HG03469 (cell line): ENCODE measurements around the gene ZDHHC7.

Experiments used
- ATAC-seq: cut with Tn5 transposase; IDR thresholded peaks from one replicate; pipeline ENCODE4 v1.9.1; 2021; ENCODE audit warnings: mild to moderate bottlenecking, moderate library complexity, moderate number of reproducible peaks; ENCODE audit not compliant: unreplicated experiment

The ZDHHC7 gene

DNA sequence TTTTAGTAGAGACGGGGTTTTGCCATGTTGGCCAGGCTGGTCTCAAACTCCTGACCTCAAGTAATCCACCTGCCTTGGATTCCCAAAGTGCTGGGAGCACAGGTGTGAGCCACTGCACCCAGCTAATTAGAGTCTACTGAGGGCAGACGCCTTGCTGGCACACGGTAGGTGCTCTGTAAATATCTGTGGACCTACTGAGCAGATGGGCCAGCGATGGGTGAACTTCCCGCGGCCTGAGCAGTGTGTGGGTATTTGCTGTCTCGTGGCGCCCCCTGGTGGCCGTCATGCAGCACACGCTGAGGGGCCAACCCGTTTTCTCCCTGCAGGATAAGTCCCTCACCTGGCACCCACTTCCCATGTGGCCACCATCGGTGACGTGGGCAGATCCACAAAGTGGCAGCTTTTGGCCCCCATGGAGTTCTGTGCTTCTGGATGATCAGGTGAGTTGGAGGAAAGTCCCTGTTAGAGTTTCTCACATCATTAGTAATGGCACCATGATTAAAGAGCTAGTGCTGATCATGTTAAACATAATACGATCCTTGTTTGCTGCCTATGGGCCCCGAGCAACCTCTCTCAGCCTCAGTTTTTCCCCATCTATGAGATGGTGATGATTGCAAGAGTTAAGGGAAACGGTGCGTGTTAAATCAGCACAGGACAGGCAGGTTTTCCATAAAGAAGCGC, 40.7 kb downstream of the ZDHHC7 start:
- no peak for ATAC-seq

DNA sequence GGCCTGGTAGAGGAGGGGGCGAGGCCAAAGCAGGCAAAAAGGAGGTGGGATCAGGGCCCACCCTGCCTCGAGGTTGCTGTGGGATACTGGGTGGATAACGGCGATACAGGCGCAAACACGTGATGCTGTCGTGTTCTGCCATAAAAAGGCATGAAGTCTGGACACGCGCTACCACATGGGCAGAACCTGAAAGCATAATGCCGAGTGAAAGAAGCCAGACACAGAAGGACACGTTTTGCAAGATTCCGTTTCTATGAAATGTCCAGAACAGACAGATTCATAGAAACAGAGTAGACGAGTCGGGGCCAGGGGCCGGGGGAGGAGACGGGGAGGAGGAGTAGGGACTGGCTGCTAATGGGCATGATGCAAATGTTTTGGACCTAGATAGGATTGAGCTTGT, 43.5 kb downstream of the ZDHHC7 start:
- no peak for ATAC-seq

DNA sequence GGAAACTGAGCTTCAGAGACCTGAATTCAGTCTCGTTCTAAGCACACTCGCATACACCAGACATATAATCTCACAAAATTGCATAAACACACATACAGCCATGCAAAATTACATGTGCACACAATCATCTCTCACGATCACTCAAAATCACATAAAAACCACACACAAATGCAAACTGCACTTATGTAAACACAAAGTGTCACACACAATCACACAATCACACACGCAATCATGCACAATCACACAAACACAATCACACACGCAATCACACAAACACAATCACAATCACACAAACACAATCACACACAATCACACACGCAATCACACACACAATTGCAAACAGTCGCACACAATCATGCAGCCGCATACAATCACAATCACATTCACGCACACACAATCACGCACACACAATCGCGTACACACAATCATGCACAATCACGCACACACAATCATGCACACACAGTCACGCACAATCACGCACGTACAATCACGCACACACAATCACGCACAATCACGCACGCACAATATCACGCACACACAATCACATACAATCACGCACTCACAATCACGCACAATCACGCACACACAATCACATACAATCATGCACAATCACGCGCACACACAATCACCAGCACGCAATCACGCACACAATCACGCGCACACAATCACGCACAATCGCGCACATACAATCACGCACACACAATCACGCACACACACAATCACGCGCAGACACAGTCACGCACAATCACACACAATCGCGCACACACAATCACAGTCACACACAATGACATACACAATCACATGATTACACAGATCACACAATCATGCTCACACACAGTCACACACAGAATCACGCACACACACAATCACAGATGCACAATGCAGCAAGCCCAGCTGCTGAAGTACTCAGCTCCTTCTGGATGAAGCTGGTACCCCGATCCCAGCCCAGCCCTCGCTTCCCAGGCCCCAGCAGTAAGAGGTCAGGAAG, 45.6 kb downstream of the ZDHHC7 start:
- no peak for ATAC-seq

DNA sequence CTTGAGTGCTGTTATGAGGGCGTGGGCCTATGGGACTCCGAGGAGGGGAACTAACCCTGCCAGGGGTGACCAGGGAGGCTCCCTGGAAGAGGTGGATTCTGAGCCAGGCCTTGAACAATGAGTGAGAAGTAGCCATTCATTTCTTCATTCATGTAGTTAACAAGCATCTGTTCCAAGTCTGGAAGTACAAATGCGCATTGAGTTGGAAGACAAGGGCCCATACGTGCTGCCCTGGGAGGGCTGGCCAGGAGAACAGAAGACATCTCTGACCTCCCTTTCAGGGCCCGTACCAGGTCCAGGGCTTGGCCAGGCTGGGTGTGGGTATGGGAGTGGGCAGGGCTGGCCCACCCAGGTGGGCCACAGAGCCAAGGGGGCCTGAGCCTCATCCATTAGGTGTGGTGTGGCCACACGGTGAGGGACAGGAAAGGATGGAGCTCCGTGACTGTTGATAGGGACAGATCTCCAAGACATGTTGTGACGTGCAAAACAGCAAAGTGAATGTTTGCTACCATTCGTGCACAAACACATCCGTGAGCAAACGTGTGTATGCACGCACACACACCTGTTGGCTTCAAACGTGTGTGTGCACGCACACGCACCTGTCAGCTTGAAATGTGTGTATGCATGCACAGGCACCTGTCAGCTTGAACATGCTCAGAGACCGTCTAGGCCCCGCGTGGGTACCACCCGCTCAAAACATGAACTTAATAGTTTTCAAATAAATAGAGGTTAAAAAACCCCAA, 46.8 kb downstream of the ZDHHC7 start:
- ATAC-seq: no peak

DNA sequence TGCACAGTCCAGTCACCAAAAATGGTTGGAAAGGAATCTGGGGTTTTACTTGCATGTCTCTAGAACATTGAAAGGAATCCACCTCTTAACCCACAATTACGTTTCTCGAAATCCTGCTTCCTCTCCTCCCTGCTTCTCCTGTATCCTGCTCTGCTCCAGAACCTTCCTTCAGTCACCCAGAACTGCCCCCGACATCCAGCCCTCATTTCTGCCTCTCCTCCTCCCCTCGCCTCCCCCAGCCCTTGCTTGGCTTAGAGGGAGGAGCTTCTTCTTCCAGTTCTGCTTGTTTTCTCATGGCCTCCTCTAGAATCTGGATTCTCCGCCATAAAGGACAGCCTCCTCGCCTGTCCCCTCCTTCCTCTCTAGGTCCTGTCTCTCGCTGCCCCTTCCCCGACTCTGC, 48.3 kb downstream of the ZDHHC7 start:
- no peak for ATAC-seq

DNA sequence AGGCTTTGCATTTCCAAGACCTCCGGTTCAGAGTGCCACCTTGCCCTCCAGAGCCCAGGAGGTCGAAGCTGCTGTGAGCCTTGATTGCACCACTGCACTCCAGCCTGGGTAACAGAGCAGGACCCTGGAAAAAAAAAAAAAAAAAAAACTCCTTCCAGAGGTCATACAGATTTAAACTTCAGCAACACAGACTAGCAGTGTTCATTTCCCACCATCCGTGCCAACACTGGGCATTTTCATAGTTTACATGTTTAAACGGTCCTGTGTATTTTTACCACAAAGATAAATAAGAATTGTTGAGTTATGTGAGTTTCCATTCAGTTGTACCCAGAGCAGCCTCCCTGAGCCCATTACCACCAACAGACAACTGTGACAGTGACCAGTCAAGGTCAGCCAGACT, 50.4 kb downstream of the ZDHHC7 start:
- ATAC-seq: no peak

DNA sequence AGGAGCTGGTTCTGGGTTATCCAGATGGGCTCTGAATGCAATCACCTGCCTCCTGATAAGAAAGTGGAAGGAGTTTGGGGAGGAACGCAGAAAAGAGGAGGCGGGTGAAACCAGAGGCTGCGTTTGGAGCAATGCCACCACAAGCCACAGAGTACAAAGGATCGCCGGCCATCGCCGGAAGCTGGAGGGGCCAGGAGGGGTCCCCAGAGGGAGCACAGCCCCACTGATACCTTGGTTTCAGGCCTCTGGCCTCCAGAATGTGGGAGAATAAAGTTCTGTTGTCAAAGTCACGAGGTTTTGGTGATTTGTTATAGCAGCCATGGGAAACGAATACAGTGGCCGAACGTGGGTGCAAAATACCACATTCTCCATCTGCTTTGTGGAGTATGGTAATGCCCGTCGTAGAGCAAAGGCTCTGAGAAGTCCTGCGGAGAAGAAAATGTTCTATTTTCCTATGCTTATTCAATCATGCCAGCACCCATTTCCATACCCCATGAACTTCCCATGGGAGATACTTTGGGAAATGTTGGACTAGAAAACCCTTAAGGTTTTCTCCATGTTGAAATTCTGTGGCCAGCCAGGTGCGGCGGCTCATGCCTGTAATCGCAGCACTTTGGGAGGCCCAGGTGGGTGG, 51.4 kb downstream of the ZDHHC7 start:
- ATAC-seq: no peak

DNA sequence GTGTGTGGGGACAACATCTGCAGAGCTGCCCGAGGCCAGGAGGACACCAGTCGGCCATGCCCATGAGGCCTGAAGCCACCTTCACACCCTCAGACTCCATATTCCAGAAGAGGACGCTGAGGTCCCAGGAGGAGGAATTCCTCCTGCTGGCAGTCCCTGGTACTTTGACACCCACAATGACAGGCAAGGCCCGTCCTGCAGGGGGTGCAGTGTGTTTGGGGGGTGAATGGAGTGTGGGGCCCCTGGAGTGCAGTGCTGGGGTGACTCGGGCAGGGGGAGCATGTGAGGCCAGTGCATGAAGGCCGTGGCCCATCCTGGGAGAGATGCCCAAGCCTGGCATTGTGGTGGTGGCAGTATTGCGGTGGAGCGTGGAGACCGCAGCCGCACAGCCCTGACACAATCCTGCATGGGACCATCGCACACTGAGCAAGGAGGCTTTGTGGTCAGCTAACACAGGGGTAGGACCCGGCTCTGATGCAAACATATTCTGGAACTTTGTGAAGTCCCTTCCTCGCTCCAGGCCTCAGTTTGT, 52.2 kb downstream of the ZDHHC7 start:
- no peak for ATAC-seq

DNA sequence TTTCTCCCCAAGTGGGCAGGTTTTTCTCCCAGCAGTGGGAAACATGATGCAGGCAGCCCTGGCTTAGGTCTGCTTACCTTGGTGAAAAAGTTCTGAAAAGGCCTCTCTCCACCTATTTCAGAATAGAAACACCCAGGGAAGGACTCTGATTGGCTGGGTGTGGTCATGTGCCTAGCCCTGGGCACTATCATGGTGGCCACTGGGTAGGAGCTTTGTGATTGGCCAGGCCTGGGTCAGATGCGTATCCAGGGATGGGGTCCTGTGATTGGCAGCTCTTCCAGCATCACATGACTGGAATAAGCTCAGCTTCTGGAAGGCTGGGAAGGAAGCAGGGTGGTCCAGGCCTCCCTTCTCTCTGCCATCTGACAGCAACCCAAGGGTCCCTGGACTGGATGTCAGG, 53.5 kb downstream of the ZDHHC7 start:
- ATAC-seq: no peak

DNA sequence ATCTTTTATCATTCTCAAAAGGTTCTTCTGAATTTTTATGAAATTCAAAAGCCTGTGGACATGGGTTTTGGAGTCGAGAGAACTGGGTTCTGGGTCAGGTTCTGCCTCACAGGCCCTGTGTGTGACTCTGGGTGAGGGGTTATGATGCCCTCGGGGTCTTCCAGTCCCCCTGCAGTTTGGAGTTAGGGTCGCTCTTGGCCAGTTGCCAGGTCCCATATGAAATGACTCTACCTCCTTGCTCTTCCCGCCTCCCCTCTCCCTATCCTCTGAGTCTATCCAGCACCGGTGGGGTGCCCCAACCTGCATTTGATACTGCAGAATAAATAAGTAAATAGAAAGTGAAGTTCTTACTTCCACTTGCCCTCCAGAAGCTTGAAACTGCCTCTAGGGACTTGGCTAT, 54.1 kb downstream of the ZDHHC7 start:
- ATAC-seq: no peak

DNA sequence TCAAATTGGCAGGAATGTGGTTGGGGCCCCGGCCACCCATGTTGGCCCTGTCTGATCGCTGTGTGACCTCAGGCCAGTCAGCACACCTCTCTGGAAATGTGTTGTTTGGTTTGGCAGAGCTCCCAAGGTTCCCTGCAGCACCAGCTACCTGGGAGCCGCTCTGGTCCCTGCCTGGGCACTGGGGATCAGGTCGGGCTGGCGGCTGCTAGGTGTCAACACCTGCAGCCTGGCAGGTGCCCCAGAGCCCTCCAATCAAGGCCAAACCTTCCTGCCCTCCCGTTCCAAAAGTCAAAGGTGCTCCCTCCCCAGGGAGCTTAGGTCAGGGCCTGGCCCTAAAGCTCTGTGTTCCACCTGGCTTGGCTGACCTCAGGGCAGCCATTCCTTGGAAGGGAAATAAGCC, 55.9 kb downstream of the ZDHHC7 start:
- no peak for ATAC-seq

DNA sequence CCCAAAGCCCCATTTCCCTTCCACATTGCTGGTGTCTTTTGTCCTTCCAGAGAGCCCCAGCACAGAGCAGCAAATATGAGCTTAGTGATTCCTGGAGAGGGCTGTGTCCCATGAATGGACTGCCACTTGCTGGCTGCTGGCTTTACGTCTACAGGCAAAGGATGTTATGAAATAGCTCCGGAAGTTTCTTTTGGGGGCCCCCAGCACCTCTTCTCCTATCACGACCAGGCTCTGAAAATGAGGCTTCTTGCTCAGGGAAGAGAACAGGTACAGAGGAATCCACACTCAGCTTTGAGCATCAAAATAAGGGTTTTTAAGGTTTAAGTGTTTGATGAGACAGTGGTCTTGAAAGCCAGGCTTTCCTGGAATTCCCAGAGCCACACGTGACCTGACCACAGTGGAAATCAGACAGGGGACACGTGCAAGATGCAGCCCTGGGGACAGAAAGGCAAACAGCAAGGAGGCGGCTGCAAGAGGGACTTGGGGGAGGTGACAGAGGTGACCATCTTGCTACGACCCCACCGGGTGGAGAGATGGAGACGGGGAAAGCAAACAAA, 58.1 kb downstream of the ZDHHC7 start:
- no peak for ATAC-seq

DNA sequence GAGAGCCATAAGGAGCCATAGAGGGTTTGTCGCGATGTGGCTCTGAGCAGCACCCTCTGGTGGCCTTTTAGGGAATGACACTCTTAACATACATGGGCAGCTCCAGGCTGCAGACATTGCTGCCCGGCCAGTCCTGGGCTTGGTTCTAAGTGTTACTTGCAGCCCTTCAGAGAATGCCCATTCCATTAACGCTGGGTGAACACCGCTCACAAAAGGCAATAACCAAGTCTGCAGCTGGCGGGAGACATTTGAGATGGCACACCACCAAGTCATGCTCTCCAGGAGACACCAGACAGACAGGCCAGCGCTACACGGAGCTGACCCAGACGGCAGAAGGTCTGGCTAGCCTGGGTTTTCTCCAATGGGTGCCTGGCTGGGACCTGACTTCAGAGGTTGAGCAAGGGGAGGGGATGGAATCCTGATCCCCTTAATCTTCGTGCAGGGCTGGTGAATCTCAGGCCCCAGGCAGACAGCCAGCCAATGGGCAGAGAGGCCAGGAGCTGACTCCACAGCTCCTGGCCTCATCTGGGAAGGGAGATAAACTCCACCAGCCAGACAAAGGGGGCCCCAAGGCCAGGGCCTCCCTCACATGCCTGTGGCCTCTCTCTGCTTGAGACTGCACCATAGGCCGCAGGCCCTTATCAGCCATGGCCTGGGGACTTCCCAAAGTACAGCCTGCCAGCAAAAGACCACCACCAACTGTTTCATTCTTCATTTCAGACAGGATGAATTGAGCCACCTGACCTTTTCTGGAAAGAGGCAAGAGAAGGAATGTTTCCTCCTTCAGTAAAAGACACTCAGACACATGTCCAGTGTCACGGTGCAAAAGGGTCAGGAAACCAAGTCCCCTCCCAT, 58.8 kb downstream of the ZDHHC7 start:
- no peak for ATAC-seq

DNA sequence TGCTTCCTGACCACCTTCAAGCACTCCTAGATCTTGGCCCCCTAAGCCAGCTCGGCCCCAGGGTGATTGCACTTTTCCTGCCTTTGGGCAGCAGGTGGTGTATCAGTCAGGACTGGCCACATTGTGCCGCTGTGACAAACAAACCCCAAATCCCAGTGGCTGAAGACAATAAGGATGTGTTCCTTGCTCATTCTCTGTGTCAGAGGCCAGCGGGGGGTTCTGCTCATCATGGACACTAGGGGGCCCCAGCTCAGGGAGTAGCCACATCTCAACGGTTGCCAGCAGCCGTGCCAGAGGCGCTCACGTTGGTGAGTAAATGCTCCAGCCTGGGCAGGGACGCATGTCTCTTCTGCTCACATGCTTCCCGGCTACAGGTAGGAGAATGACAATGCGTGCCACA, 60.4 kb downstream of the ZDHHC7 start:
- ATAC-seq: no peak

DNA sequence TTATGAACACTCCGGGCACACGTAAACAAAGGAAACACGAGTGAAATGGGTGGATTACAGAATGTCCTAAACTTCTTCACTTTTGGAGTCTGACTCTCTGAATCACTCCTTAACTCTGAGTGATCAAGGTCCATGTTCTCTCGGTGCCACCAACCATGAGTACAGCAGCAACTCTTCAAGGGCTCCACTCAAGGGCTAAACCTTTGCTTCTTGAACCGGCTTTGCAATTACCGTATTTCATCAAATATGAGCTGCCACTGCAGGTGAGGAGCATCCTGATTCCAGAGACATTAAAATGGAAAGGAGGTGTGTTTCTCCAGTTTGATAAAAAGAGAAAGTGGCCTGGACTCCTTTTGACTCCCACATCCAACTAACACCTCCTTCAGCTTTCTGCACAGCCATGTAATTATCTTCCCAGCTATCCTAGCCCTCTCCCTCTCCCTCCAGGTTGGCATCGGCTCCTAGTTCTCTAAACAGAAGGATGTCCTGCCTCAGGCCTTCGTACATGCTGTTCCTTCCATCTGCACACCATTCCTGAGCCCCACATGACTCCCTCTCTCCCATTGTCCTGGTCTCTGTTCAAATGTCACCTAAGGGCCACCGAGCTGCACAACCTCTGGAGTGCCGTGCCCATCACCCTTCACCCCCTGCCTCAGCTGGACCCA, 61.4 kb downstream of the ZDHHC7 start:
- no peak for ATAC-seq

DNA sequence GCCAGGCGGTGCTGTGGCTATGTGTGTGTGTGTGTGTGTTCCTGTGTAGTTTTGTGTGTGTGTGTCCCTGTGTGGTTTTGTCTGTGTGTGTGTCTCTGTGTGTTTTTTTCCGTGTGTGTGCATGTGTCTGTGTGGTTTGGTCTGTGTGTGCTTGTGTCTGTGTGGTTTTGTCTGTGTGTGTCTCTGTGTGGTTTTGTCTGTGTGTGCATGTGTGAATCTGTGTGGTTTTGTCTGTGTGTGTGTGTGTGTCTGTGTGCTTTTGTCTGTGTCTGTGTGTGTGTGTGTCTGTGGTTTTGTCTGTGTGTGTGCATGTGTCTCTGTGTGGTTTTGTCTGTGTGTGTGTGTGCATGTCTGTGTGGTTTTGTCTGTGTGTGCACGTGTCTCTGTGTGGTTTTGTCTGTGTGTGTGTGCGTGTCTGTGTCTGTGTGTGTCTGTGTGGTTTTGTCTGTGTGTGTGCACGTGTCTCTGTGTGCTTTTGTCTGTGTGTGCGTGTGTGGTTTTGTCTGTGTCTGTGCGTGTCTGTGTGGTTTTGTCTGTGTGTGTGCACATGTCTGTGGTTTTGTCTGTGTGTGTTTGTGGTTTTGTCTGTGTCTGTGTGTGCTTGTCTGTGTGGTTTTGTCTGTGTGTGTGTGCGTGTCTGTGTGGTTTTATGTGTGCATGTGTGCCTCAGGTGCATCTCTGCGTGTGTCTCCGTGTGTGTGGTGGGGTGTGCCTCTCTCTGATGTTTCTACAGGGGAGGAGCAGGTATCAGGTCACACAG, 62.3 kb downstream of the ZDHHC7 start:
- ATAC-seq: no peak

DNA sequence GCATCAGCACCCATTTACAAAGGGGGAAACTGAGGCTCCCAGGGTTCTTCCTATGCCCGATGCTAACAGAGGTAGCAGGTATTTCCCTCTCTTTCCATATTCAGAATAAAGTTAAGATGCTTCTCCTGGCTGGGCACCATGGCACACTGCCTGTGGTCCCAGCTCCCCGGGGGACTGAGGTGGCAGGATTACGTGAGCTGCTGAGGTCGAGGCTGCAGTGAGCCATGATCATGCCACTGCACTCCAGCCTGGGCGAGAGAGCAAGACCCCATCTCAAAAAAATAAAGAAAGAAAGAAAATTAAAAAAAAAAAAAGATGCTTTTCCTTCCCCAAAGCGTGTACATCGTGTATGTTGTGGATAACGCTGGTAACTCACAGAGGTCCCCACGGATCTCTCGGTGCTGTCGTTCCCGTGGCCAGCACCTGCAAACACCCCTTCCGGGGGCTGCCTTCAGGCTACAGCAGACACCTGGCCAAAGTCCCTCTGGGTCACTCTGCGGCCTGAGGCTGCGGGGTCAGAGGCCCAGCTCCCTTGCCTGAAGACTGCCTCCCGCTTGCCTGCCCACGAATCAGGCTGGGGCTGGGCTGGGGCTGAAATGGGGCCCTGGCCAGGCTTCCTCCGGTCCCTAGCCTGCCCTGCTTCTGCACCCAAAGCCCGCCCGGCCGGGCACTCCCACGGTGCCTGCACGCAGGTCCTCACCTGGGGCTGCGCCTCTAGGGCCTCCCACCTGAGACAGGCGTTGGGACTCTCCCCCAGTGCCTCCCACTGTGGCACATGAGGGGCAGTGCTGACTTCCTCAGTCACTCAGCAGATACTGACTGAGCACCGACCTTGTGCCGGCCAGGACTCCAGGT, 63.1 kb downstream of the ZDHHC7 start:
- no peak for ATAC-seq
